Thyroid gland (tissue), 4 donors: Measurements from ENCODE around the gene RPS21. TPM values are rescaled to one million over a fixed set of nuclear protein-coding genes. Genes with fewer than 3 reads are reported as not detected.

Experiments
- DNase-seq, 2 donors: peaks; one replicate each; pipeline ENCODE4 v3.0.0-alpha.2; 2019
- H3K27ac ChIP-seq, 3 donors: fragments of 200-600 bp; sonication (generic); 1 replicate in 2 of 3; 2 replicates in 1 of 3; pipeline ENCODE4 v1.5.1; 2016 to 2019; ENCODE audit warnings: mild to moderate bottlenecking in 1 of 3, moderate library complexity in 1 of 3
- H3K27me3 ChIP-seq: fragments of 200-600 bp; sonication (generic); one replicate; pipeline ENCODE4 v1.5.1; 2019
- H3K36me3 ChIP-seq, 2 donors: fragments of 200-600 bp; sonication (generic); one replicate each; pipeline ENCODE4 v1.5.1; 2016 to 2019
- H3K4me1 ChIP-seq, 2 donors: fragments of 200-600 bp; sonication (generic); one replicate each; pipeline ENCODE4 v1.5.1; 2017 to 2019
- H3K4me3 ChIP-seq, 3 donors: fragments of 200-600 bp; sonication (generic); replicated peaks in 1 of 3; 1 replicate in 2 of 3; 2 replicates in 1 of 3; pipeline ENCODE4 v1.5.1; 2016; ENCODE audit warnings: mild to moderate bottlenecking in 1 of 3
- H3K9me3 ChIP-seq: fragments of 200-600 bp; sonication (generic); one replicate; pipeline ENCODE4 v1.5.1; 2017
- POLR2A ChIP-seq, 2 donors: fragments of 450-650 bp; IDR thresholded peaks; one replicate each; pipeline ENCODE4 v1.6.1; 2017; ENCODE audit warnings: antibody characterized with exemption in 2 of 2, mild to moderate bottlenecking in 2 of 2, moderate library complexity in 1 of 2
- WGBS, 2 donors: methylation state at CpG; one replicate each; pipeline ENCODE4 v1.1.5; 2017; 5-methylcytosine and 5-hydroxymethylcytosine counted together
- intact Hi-C: fragments of 100-400 bp; cut with DNase I; formaldehyde crosslinking; loops from one replicate; pipeline ENCODE4 v1.15.1; 2023
- total RNA-seq, 4 donors: library from RNA; depleted of rRNA; stranded (reverse); fragments of >200 nt; gene quantifications; one replicate each; pipeline ENCODE4 v1.2.3, GENCODE V29; 2016
- TF ChIP-seq, protein P1 (sequence below), 6 experiments: fragments of 200-600 bp in 3 of 6; fragments of 450-650 bp in 3 of 6; sonication (generic) in 3 of 6; IDR thresholded peaks; one replicate each; pipeline ENCODE4 v1.5.1; 2016 to 2019; ENCODE audit warnings: antibody characterized with exemption in 6 of 6, mild to moderate bottlenecking in 2 of 6, inconsistent platforms in 1 of 6, moderate library complexity in 1 of 6

RPS21 gene
- total RNA-seq, 4 donors from 2014 or later = 1,818 to 3,649 (median 2,349) TPM

DNA sequence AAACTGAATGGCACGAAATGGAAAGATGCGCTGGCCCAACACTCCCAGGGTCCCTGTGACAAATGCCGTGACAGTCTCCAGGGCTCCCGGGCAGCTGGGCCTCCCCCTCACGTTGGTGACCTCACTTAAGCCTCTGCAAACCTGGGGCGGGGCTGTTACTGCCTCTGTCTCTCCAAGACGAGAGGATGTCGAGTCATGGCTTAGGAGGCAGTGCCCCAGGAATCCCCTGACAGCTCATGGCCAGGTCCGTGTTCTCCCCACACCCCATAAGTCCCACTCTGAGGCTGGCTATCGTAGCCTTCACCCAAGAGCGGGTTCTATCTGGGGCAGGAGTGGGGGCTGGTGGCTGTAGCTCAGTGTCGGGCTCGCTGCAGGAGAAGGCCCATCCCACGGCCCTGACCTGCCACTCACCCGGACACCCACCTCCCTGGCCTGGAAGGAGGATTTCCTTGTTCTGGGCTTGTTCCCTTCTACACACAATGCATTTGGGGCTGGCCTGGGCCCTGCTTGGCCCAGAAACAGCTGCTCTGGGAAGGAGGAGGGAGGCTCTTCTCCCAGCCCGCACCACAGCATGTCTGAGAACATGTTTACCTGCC lies 5.6 kb upstream of the RPS21 start:
- DNase-seq = peak in 1 of 2 donors; percentile 10
- H3K27me3 ChIP-seq = no peaks in the 10 kb centered on the region
- TF ChIP-seq, protein P1, sequence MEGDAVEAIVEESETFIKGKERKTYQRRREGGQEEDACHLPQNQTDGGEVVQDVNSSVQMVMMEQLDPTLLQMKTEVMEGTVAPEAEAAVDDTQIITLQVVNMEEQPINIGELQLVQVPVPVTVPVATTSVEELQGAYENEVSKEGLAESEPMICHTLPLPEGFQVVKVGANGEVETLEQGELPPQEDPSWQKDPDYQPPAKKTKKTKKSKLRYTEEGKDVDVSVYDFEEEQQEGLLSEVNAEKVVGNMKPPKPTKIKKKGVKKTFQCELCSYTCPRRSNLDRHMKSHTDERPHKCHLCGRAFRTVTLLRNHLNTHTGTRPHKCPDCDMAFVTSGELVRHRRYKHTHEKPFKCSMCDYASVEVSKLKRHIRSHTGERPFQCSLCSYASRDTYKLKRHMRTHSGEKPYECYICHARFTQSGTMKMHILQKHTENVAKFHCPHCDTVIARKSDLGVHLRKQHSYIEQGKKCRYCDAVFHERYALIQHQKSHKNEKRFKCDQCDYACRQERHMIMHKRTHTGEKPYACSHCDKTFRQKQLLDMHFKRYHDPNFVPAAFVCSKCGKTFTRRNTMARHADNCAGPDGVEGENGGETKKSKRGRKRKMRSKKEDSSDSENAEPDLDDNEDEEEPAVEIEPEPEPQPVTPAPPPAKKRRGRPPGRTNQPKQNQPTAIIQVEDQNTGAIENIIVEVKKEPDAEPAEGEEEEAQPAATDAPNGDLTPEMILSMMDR (IDR thresholded peaks at IDR 0.05) = no peak
- no peak for TF ChIP-seq POLR2A (IDR thresholded peaks at IDR 0.05)
- no peaks in the 10 kb centered on the region for H3K36me3 ChIP-seq
- peak overlapping the region; percentile 36 to 76 (median 64) for H3K27ac ChIP-seq
- no peak overlapping the region for H3K4me3 ChIP-seq
- WGBS, 2 donors = 67 to 81% methylated on average over 13 to 16 of the region's 16 CpGs
- H3K4me1 ChIP-seq = peaks cover 40 to 58% of the 10 kb centered on the region in 2 donors
- no peaks in the 10 kb centered on the region for H3K9me3 ChIP-seq
- intact Hi-C loops = loop anchor here (5.0 kb wide), 1 partner anchor 79 kb away; the partner anchor contains the start of gene ADRM1

GRCh38 chr20:62381842-62382241 lies 5.1 kb upstream of the RPS21 start:
- intact Hi-C loops = loop anchor here (5.0 kb wide), 1 partner anchor 80 kb away; the partner anchor contains the start of gene ADRM1
- peak overlapping the region in 1 of 3 donors; percentile 76 for H3K27ac ChIP-seq
- TF ChIP-seq, protein P1 (IDR thresholded peaks at IDR 0.05) = no peak
- no peak for TF ChIP-seq POLR2A (IDR thresholded peaks at IDR 0.05)
- H3K4me3 ChIP-seq = no peak overlapping the region
- H3K4me1 ChIP-seq = peaks cover 35 to 53% of the 10 kb centered on the region in 2 donors
- no peak for DNase-seq
- H3K36me3 ChIP-seq = no peaks in the 10 kb centered on the region
- no peaks in the 10 kb centered on the region for H3K27me3 ChIP-seq
- 93 to 97% methylated on average over 6 of the region's 6 CpGs for WGBS, 2 donors
- no peaks in the 10 kb centered on the region for H3K9me3 ChIP-seq

DNA sequence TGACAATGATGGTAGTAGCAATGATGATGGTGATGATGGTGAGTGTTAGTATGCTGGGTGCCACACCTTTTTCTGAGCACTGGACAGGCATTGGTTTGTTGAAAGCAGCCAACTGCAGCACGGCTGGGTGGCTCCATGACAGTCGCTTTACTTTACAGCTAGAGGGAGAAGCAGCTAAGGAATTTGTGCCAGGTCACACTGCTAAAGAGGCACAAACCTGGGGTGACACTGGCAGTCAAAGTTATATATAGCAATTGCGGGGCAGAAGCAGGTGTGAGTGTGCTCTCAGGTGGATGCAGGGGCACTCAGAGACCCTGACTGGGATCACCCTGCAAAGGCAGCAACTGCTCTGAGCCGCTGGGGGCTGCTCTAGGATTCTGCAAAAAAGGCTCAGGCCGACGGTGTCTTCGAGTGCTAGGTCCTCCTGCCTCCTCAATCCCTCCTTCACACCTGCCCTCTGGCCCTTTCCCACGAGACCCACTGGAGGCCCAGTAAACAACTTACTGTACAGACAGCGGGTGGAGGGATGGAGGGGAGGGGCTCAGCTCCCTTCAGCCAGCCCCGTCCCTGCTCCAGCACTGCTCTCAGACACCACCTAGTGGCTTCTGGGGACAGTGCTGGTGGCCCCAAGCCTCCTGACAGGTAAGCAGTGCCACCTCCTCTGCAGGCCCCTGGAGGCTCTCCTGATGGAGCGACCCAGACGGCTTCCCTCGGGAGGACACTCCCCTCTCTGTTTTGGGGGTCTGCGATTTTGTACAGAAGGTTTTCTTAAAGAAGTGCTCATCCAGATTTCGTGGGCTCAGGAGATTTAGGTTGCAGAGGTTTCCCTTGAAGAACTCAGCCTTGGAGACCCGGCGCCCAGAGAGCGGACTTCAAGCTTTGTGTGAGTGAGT lies 4.4 kb upstream of the RPS21 start:
- TF ChIP-seq POLR2A (IDR thresholded peaks at IDR 0.05) = no peak
- TF ChIP-seq, protein P1 (IDR thresholded peaks at IDR 0.05) = peak; percentile 81 to 98 (median 93)
- peaks cover 30 to 47% of the 10 kb centered on the region in 2 donors for H3K4me1 ChIP-seq
- H3K9me3 ChIP-seq = no peaks in the 10 kb centered on the region
- H3K4me3 ChIP-seq = no peak overlapping the region
- DNase-seq = peak; percentile 88 to 89
- intact Hi-C loops = loop anchor here (5.0 kb wide), 1 partner anchor 80 kb away; the partner anchor contains the start of gene ADRM1
- 39 to 40% methylated on average over 18 of the region's 18 CpGs for WGBS, 2 donors
- no peak overlapping the region for H3K27ac ChIP-seq
- H3K36me3 ChIP-seq = no peaks in the 10 kb centered on the region
- H3K27me3 ChIP-seq = no peaks in the 10 kb centered on the region

- H3K4me3 ChIP-seq = peak overlapping the region; percentile 17 to 89 (median 63)
Observed at GRCh38 chr20:62387219-62387913, 463 bp downstream of the RPS21 start.

More at GRCh38 chr20:62387219-62387913, 463 bp downstream of the RPS21 start:
- intact Hi-C loops = no loop called here
- DNase-seq = no peak
- no peaks in the 10 kb centered on the region for H3K27me3 ChIP-seq
- TF ChIP-seq, protein P1 (IDR thresholded peaks at IDR 0.05) = no peak
- no peak for TF ChIP-seq POLR2A (IDR thresholded peaks at IDR 0.05)
- WGBS, 2 donors = 4% methylated on average over 42 of the region's 47 CpGs
- H3K4me1 ChIP-seq = peaks cover 18 to 21% of the 10 kb centered on the region in 2 donors
- H3K36me3 ChIP-seq = peaks cover 0 to 8% of the 10 kb centered on the region in 2 donors
- no peaks in the 10 kb centered on the region for H3K9me3 ChIP-seq
- H3K27ac ChIP-seq = peak overlapping the region in 2 of 3 donors; percentile 89 to 94
